Calu3 (cell line): Measurements from ENCODE around the gene CACNA1C. TPM values are rescaled to one million over a fixed set of nuclear protein-coding genes. Genes with fewer than 3 reads are reported as not detected.

Source experiments
- BruUV-seq: library from RNA; stranded (reverse); fragments of 400-500 nt; replicated peaks from 2 replicates; lab custom pipeline; 2021; lab: Mats Ljungman, UMichigan
- CTCF ChIA-PET: fragments of 300-600 bp; sonication (Branson Sonifier 250); formaldehyde crosslinking; loops from one replicate; lab custom pipeline; 2022; ENCODE audit warnings: antibody characterized with exemption; lab: Charles Lee
- DNase-seq: peaks from one replicate; pipeline ENCODE4 v3.0.0; 2022
- H3K27ac Mint-ChIP-seq: one replicate; pipeline ENCODE4 v1.8.0; 2022; ENCODE audit warnings: mixed read lengths; ENCODE audit not compliant: unreplicated experiment
- H3K27me3 Mint-ChIP-seq: one replicate; pipeline ENCODE4 v1.8.0; 2022; ENCODE audit warnings: mixed read lengths; ENCODE audit not compliant: unreplicated experiment
- H3K36me3 Mint-ChIP-seq: one replicate; pipeline ENCODE4 v1.8.0; 2022; ENCODE audit warnings: mild to moderate bottlenecking, moderate library complexity, mixed read lengths; ENCODE audit not compliant: insufficient read depth, unreplicated experiment
- H3K4me1 Mint-ChIP-seq: one replicate; pipeline ENCODE4 v1.8.0; 2022; ENCODE audit warnings: mild to moderate bottlenecking, low read depth, mixed read lengths; ENCODE audit not compliant: unreplicated experiment
- H3K4me3 Mint-ChIP-seq: one replicate; pipeline ENCODE4 v1.8.0; 2022; ENCODE audit warnings: mild to moderate bottlenecking, low read depth, moderate library complexity, mixed read lengths; ENCODE audit not compliant: unreplicated experiment
- H3K9me3 Mint-ChIP-seq: one replicate; pipeline ENCODE4 v1.8.0; 2022; ENCODE audit warnings: low read depth, mixed read lengths; ENCODE audit not compliant: unreplicated experiment
- CTCF ChIP-seq: fragments of 200-600 bp; IDR thresholded peaks from one replicate; pipeline ENCODE4 v1.8.0; 2022; ENCODE audit warnings: antibody characterized with exemption; ENCODE audit not compliant: unreplicated experiment
- intact Hi-C: fragments of 100-400 bp; cut with micrococcal nuclease; formaldehyde crosslinking; loops from one replicate; pipeline ENCODE4 v1.10.0; 2022; ENCODE audit not compliant: unreplicated experiment
- total RNA-seq: library from RNA; stranded (reverse); gene quantifications from 2 replicates; pipeline ENCODE4 v1.2.3, GENCODE V29; 2022

The CACNA1C gene
- total RNA-seq, 1 experiment from 2014 or later, result not detected

- TF ChIP-seq CTCF, result no peak
- Mint-ChIP-seq H3K4me1 (no peaks in the 10 kb centered on the region), H3K27me3 (peaks cover 100% of the 10 kb centered on the region), H3K36me3 (no peaks in the 10 kb centered on the region), H3K4me3 (no peak overlapping the region), H3K9me3 (no peaks in the 10 kb centered on the region), H3K27ac (no peak overlapping the region)
- DNase-seq, result no peak
- no TSS peak for BruUV-seq
- intact Hi-C loops, result no loop called here
- CTCF ChIA-PET, result no interaction called here
Measured at GRCh38 chr12:2239381-2239871, 186.6 kb downstream of the CACNA1C start.

GRCh38 chr12:2240390-2240789 is 187.6 kb downstream of the CACNA1C start:
- Mint-ChIP-seq H3K27me3 (peaks cover 96% of the 10 kb centered on the region), H3K9me3 (no peaks in the 10 kb centered on the region), H3K4me1 (no peaks in the 10 kb centered on the region), H3K4me3 (no peak overlapping the region), H3K27ac (no peak overlapping the region), H3K36me3 (no peaks in the 10 kb centered on the region)
- intact Hi-C loops, result no loop called here
- no TSS peak for BruUV-seq
- TF ChIP-seq CTCF, result no peak
- DNase-seq, result no peak
- CTCF ChIA-PET, result no interaction called here

- no peaks in the 10 kb centered on the region for H3K36me3 Mint-ChIP-seq
- H3K9me3 Mint-ChIP-seq, result no peaks in the 10 kb centered on the region
- intact Hi-C loops, result no loop called here
- DNase-seq, result no peak
- H3K4me3 Mint-ChIP-seq, result no peak overlapping the region
- TF ChIP-seq CTCF, result no peak
- H3K27me3 Mint-ChIP-seq, result peaks cover 90% of the 10 kb centered on the region
- CTCF ChIA-PET, result no interaction called here
- H3K27ac Mint-ChIP-seq, result no peak overlapping the region
- no peaks in the 10 kb centered on the region for H3K4me1 Mint-ChIP-seq
- no TSS peak for BruUV-seq
Measured at GRCh38 chr12:2240984-2241383, 188.2 kb downstream of the CACNA1C start.

- CTCF ChIA-PET, result no interaction called here
- intact Hi-C loops, result no loop called here
- no TSS peak for BruUV-seq
- no peak for DNase-seq
- Mint-ChIP-seq H3K4me1 (no peaks in the 10 kb centered on the region), H3K36me3 (no peaks in the 10 kb centered on the region), H3K27me3 (peaks cover 88% of the 10 kb centered on the region), H3K27ac (no peak overlapping the region), H3K9me3 (no peaks in the 10 kb centered on the region), H3K4me3 (no peak overlapping the region)
- TF ChIP-seq CTCF, result no peak
Measured at GRCh38 chr12:2242216-2242615, 189.4 kb downstream of the CACNA1C start.
